Activated CD8-positive, alpha-beta T cell treated with anti-CD3 and anti-CD28 coated beads for 36 hours (primary cell): ENCODE measurements around the gene PSPH. TPM values are rescaled to one million over a fixed set of nuclear protein-coding genes. Genes with fewer than 3 reads are reported as not detected.

Experiments used
- ATAC-seq: fragments of 200-7000 bp; cut with Tn5 transposase; one replicate; pipeline ENCODE4 v1.10.0; 2021; ENCODE audit warnings: mild to moderate bottlenecking, moderate library complexity
- CTCF ChIA-PET: fragments of 350-600 bp; sonication (Branson Sonifier 250); formaldehyde crosslinking; loops from one replicate; lab custom pipeline; 2021; ENCODE audit warnings: antibody characterized with exemption; lab: Charles Lee
- POLR2A ChIA-PET: fragments of 350-600 bp; sonication (Branson Sonifier 250); formaldehyde crosslinking; loops from one replicate; lab custom pipeline; 2021; ENCODE audit warnings: antibody characterized with exemption; lab: Charles Lee
- DNase-seq: peaks from one replicate; pipeline ENCODE4 v3.0.0-alpha.2; 2020
- H3K27ac Mint-ChIP-seq: one replicate; pipeline ENCODE4 v1.8.0; 2021; ENCODE audit warnings: mild to moderate bottlenecking, mixed read lengths
- H3K27me3 Mint-ChIP-seq: one replicate; pipeline ENCODE4 v1.8.0; 2021; ENCODE audit warnings: mixed read lengths
- H3K36me3 Mint-ChIP-seq: one replicate; pipeline ENCODE4 v1.8.0; 2021; ENCODE audit warnings: low read depth, mixed read lengths
- H3K4me1 Mint-ChIP-seq: one replicate; pipeline ENCODE4 v1.8.0; 2021; ENCODE audit warnings: low read depth, mixed read lengths
- H3K4me3 Mint-ChIP-seq: one replicate; pipeline ENCODE4 v1.8.0; 2021; ENCODE audit warnings: mild to moderate bottlenecking, moderate library complexity, mixed read lengths
- H3K9me3 Mint-ChIP-seq: one replicate; pipeline ENCODE4 v1.8.0; 2021; ENCODE audit warnings: mixed read lengths
- intact Hi-C: fragments of 100-400 bp; cut with micrococcal nuclease; formaldehyde crosslinking; loops from one replicate; pipeline ENCODE4 v1.10.0; 2022
- total RNA-seq, 2 experiments: library from RNA; stranded (reverse); gene quantifications; one replicate each; pipeline ENCODE4 v1.2.3, GENCODE V29; 2021
- TF ChIP-seq, protein P1 (sequence below): fragments of 200-600 bp; IDR thresholded peaks from one replicate; pipeline ENCODE4 v1.8.0; 2022; ENCODE audit warnings: antibody characterized with exemption, mild to moderate bottlenecking

PSPH gene
- total RNA-seq, 2 experiments from 2014 or later: 31.2 to 33.8 TPM

DNA sequence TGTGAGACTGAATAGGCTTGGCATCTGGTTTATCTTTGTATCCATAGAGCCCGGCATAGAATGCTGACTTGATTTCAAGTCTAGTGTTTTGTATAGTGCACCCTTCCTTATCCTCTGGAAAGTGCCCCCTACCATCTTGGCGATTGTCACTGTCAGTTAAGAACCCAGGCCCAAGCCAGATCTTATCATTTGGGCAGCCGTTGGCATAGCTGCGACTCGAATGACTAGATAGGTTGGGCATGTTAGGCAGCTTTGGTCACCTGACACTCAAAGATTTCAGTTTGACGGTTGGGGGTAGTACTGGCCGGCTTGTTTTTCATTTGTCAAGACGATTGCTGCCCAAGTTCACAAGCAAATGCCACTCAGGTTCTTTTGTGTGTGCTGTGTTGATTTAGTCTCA is 80.3 kb downstream of the PSPH start:
- Mint-ChIP-seq H3K4me3 (no peak overlapping the region), H3K4me1 (peaks cover 34% of the 10 kb centered on the region), H3K27ac (no peak overlapping the region), H3K27me3 (no peaks in the 10 kb centered on the region), H3K36me3 (peaks cover 28% of the 10 kb centered on the region), H3K9me3 (no peaks in the 10 kb centered on the region)
- ATAC-seq (no peak), DNase-seq (no peak)
- TF ChIP-seq, protein P1, sequence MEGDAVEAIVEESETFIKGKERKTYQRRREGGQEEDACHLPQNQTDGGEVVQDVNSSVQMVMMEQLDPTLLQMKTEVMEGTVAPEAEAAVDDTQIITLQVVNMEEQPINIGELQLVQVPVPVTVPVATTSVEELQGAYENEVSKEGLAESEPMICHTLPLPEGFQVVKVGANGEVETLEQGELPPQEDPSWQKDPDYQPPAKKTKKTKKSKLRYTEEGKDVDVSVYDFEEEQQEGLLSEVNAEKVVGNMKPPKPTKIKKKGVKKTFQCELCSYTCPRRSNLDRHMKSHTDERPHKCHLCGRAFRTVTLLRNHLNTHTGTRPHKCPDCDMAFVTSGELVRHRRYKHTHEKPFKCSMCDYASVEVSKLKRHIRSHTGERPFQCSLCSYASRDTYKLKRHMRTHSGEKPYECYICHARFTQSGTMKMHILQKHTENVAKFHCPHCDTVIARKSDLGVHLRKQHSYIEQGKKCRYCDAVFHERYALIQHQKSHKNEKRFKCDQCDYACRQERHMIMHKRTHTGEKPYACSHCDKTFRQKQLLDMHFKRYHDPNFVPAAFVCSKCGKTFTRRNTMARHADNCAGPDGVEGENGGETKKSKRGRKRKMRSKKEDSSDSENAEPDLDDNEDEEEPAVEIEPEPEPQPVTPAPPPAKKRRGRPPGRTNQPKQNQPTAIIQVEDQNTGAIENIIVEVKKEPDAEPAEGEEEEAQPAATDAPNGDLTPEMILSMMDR: no peak
- ChIA-PET POLR2A (interaction anchor here (0.7 to 1.4 kb wide), 3 partner anchors 9 to 104 kb away, joined by 3 to 4 read pairs (median 3); no protein-coding TSS in a partner anchor), CTCF (no interaction called here)
- intact Hi-C loops: no loop called here

DNA sequence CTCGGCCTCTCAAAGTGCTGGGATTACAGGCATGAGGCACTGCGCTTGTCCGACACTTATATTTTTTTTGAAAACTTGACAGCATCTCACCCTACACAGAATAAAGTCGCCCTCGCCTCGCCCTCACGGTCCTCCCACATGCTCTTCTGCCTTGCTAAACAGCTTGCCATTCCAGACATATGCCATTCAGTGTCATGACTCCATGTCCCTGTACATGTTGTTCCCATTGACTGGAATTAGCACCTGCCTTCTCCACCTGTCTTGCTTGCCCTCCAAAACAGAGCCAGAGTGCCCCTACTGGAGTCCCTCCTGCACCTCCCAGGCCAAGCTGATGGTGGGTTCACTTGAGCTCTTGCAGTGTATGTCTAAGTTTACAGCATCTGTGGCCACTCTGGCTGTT is 80.7 kb downstream of the PSPH start:
- Mint-ChIP-seq H3K27ac (no peak overlapping the region), H3K4me3 (no peak overlapping the region), H3K4me1 (peaks cover 36% of the 10 kb centered on the region), H3K36me3 (peaks cover 30% of the 10 kb centered on the region), H3K27me3 (no peaks in the 10 kb centered on the region), H3K9me3 (no peaks in the 10 kb centered on the region)
- DNase-seq (no peak), ATAC-seq (no peak)
- intact Hi-C loops: no loop called here
- CTCF ChIA-PET: no interaction called here
- POLR2A ChIA-PET: interaction anchor here (1.0 to 1.4 kb wide), 2 partner anchors 10 to 104 kb away, joined by 3 to 4 read pairs; no protein-coding TSS in a partner anchor
- TF ChIP-seq, protein P1: no peak

DNA sequence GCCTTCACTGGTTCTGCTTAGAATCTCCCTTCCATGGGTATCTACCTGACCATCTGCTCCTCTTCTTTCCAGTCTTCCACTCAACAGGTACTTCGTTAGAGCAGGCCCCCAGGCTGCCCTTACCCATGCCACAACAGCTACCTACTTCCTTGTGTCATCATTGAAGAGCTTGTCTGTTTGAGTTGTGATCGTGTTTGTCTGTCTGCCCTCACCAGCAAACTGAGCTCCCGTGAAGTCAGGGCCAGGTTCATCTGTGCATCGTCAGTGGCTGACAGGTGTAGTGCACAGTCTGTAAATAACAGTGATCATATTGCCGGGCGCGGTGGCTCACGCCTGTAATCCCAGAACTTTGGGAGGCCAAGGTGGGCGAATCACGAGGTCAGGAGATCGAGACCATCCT is 81.9 kb downstream of the PSPH start:
- no peak overlapping the region for H3K4me3 Mint-ChIP-seq
- DNase-seq: no peak
- H3K27me3 Mint-ChIP-seq: no peaks in the 10 kb centered on the region
- H3K36me3 Mint-ChIP-seq: peaks cover 28% of the 10 kb centered on the region
- TF ChIP-seq, protein P1: no peak
- ChIA-PET POLR2A (no interaction called here), CTCF (interaction anchor here (1.1 kb wide), 1 partner anchor 38 kb away, joined by 3 read pairs; no protein-coding TSS in a partner anchor)
- intact Hi-C loops: no loop called here
- H3K9me3 Mint-ChIP-seq: no peaks in the 10 kb centered on the region
- H3K4me1 Mint-ChIP-seq: peaks cover 36% of the 10 kb centered on the region
- ATAC-seq: no peak
- H3K27ac Mint-ChIP-seq: no peak overlapping the region

DNA sequence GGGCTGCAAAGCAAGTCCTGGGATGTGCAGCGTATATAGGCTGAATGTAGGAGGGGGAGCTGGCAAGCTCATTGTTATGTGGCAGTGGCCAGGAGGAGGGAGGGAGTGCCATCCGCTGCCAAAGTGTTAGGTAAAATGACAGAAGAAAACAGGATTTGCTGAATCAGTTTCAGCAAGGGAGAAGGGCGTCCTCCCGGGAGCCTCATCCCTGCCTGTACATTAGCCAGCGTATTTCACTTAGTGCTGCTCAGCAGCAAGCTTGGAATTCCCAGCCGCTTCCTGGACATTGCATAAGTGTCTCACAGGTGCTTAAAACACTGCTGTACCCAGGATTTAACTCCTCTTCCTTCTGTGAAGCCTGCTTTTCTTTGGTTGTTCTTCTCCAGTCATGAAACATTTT is 84.4 kb downstream of the PSPH start:
- Mint-ChIP-seq H3K27me3 (no peaks in the 10 kb centered on the region), H3K4me3 (no peak overlapping the region), H3K9me3 (no peaks in the 10 kb centered on the region), H3K36me3 (peaks cover 28% of the 10 kb centered on the region), H3K27ac (no peak overlapping the region), H3K4me1 (peaks cover 46% of the 10 kb centered on the region)
- ChIA-PET POLR2A (interaction anchor here (1.4 kb wide), 1 partner anchor 11 kb away, joined by 3 read pairs; no protein-coding TSS in a partner anchor), CTCF (interaction anchor here (0.6 to 1.5 kb wide), 3 partner anchors 11 to 108 kb away, joined by 3 read pairs; no protein-coding TSS in a partner anchor)
- no peak for ATAC-seq
- no peak for DNase-seq
- TF ChIP-seq, protein P1: no peak
- intact Hi-C loops: no loop called here

DNA sequence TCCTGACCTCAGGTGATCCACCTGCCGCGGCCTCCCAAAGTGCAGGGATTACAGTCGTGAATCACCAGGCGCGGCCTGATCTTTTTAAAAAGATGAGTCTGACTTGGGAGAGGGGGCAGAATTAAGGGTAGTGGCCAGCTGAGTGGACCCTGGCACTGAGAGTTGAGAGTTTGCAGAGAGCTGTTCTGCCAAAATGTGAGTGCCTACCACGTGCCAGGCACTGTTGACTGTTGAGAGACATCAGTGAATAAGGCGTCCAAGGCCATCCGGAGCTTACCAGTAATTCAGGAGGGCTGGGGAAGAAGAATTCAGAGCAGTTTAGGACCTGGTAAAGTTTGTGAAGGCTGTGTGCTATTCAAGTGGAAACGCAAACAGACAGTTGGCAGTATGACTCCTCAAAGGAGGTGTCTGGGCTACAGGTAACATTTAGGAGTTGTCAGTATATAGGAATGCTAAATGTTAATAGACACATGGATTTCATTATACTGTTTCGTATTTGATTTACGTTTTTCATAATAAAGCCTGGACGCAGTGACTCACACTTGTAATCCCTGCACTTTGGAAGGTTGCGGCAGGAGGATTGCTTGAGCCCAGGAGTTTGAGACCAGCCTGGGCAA is 85.3 kb downstream of the PSPH start:
- TF ChIP-seq, protein P1: no peak
- ATAC-seq (no peak), DNase-seq (no peak)
- ChIA-PET POLR2A (interaction anchor here (1.3 kb wide), 1 partner anchor 9 kb away, joined by 3 read pairs; no protein-coding TSS in a partner anchor), CTCF (interaction anchor here (0.5 to 1.5 kb wide), 3 partner anchors 12 to 324 kb away, joined by 3 to 6 read pairs (median 3); no protein-coding TSS in a partner anchor)
- H3K36me3 Mint-ChIP-seq: peaks cover 28% of the 10 kb centered on the region
- peak overlapping the region; percentile 85 for H3K4me3 Mint-ChIP-seq
- intact Hi-C loops: no loop called here
- H3K27me3 Mint-ChIP-seq: no peaks in the 10 kb centered on the region
- peak overlapping the region; percentile 20 for H3K27ac Mint-ChIP-seq
- no peaks in the 10 kb centered on the region for H3K9me3 Mint-ChIP-seq
- H3K4me1 Mint-ChIP-seq: peaks cover 41% of the 10 kb centered on the region
